Adrenal gland (tissue), 12 donors: Measurements from ENCODE around the gene EVA1C. TPM values are rescaled to one million over a fixed set of nuclear protein-coding genes. Genes with fewer than 3 reads are reported as not detected.

Source experiments
- DNase-seq, 7 donors: peaks; one replicate each; pipeline ENCODE4 v3.0.0-alpha.2; 2019 to 2020
- H3K27ac ChIP-seq, 5 donors: fragments of 200-600 bp; sonication (generic) in 4 of 5; 1 replicate in 3 of 5; 2 replicates in 2 of 5; pipeline versions ENCODE4 v1.5.1 to v1.8.0; 2016 to 2020; ENCODE audit warnings: mild to moderate bottlenecking in 1 of 5
- H3K27me3 ChIP-seq: fragments of 200-600 bp; 2 replicates; pipeline ENCODE4 v1.8.0; 2021
- H3K36me3 ChIP-seq, 2 donors: fragments of 200-600 bp; replicated peaks in 1 of 2; 1 replicate in 1 of 2; 2 replicates in 1 of 2; pipeline versions ENCODE4 v1.5.1 to v1.8.0; 2018 to 2022
- H3K4me1 ChIP-seq, 2 donors: fragments of 200-600 bp; replicated peaks in 1 of 2; 1 replicate in 1 of 2; 2 replicates in 1 of 2; pipeline versions ENCODE4 v1.5.1 to v1.8.0; 2018 to 2021
- H3K4me3 ChIP-seq, 4 donors: fragments of 200-600 bp; sonication (generic) in 3 of 4; one replicate each; pipeline ENCODE4 v1.5.1; 2016 to 2018
- H3K9me3 ChIP-seq, 3 donors: fragments of 200-600 bp; sonication (generic) in 1 of 3; replicated peaks in 1 of 3; 1 replicate in 2 of 3; 2 replicates in 1 of 3; pipeline versions ENCODE4 v1.5.1 to v1.8.0; 2016 to 2021
- POLR2A ChIP-seq, 2 donors: fragments of 450-650 bp; IDR thresholded peaks; one replicate each; pipeline ENCODE4 v1.6.1; 2017; ENCODE audit warnings: antibody characterized with exemption in 2 of 2, mild to moderate bottlenecking in 2 of 2, moderate library complexity in 1 of 2
- WGBS, 4 donors: extraction: QIAGEN DNeasy Blood & Tissue Kit in 2 of 4; methylation state at CpG; one replicate each; pipeline versions ENCODE4 v1.1.5 to v1.1.7; 2013 to 2017; 5-methylcytosine and 5-hydroxymethylcytosine counted together
- intact Hi-C, 2 donors: fragments of 100-400 bp; cut with DNase I; formaldehyde crosslinking; loops; one replicate each; pipeline versions ENCODE4 v1.14.1 to v1.15.0; 2022 to 2023
- polyA plus RNA-seq, 3 donors: library from polyadenylated mRNA; stranded (reverse); fragments of 200-250 nt in 2 of 3; fragments of 350-450 nt in 1 of 3; fragmentation: Illumina TruSeq in 1 of 3; extraction: RNeasy Lipid Tissue Mini Kit (QIAGEN cat#74804) in 1 of 3; gene quantifications; one replicate each; pipeline ENCODE4 v1.2.3, GENCODE V29; 2013 to 2014
- total RNA-seq, 9 donors: library from RNA; depleted of rRNA in 4 of 9; stranded (reverse); fragments of >200 nt in 4 of 9; fragments of 120-200 nt in 1 of 9; fragmentation: NEBNext Ultra II Directional in 1 of 9; extraction: Animal tissue kit (Norgen Biotek cat#: 25700) in 1 of 9; gene quantifications; one replicate each; pipeline versions ENCODE4 v1.1.0 to v1.2.4, GENCODE V29; 2013 to 2023
- TF ChIP-seq, protein P1 (sequence below), 6 experiments: fragments of 450-650 bp in 4 of 6; fragments of 200-600 bp in 2 of 6; sonication (generic) in 1 of 6; IDR thresholded peaks; 1 replicate in 5 of 6; 2 replicates in 1 of 6; pipeline versions ENCODE4 v1.5.1 to v1.8.0; 2016 to 2021; ENCODE audit warnings: antibody characterized with exemption in 6 of 6, mild to moderate bottlenecking in 2 of 6, moderate library complexity in 1 of 6
- donor health status: healthy with polysubstance abuse.
- donor health status: Bipolar disorder and iron deficiency.
- donor health status: DM: yes; HTN: yes; CAD: no.
- donor health status: DM: no; HTN: no; CAD: no.
- donor health status: DM: no; HTN: no; CAD: no.
- donor health status: DM: yes; HTN: yes; CAD: no.

The EVA1C gene
- total and polyA plus RNA-seq, 12 donors = 0.94 to 33.2 (median 12.1) TPM

DNA sequence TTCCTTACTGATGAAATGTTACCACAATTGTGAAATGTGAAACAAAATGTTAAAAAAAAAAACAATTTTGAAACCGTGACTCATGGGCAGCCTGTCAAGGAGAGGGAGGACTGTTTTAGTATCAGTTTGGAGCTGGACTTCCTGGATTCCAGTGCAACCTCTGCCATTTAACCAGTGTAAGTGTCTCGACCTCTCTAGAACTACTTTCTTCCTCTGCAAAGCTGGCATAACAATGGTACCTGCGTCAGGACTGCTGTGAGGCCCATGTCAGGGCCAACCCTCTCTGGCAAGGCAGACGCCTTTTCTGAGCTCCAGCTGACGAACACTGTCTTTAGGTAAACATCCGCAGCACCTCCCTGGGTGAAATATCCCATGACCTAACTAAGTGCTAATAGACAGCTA lies 40.6 kb upstream of the EVA1C start:
- Histone ChIP-seq H3K4me3 (peak overlapping the region in 1 of 4 donors; percentile 7), H3K36me3 (peaks cover 0 to 15% of the 10 kb centered on the region in 2 donors), H3K27ac (peak overlapping the region; percentile 36 to 87 (median 75)), H3K27me3 (no peaks in the 10 kb centered on the region), H3K4me1 (peaks cover 28 to 30% of the 10 kb centered on the region in 2 donors), H3K9me3 (no peaks in the 10 kb centered on the region)
- WGBS, 4 donors = 23 to 35% (median 28%) methylated on average over 4 to 6 of the region's 6 CpGs
- intact Hi-C loops = no loop called here
- DNase-seq = peak; percentile 38 to 75 (median 71)
- TF ChIP-seq, protein P1, sequence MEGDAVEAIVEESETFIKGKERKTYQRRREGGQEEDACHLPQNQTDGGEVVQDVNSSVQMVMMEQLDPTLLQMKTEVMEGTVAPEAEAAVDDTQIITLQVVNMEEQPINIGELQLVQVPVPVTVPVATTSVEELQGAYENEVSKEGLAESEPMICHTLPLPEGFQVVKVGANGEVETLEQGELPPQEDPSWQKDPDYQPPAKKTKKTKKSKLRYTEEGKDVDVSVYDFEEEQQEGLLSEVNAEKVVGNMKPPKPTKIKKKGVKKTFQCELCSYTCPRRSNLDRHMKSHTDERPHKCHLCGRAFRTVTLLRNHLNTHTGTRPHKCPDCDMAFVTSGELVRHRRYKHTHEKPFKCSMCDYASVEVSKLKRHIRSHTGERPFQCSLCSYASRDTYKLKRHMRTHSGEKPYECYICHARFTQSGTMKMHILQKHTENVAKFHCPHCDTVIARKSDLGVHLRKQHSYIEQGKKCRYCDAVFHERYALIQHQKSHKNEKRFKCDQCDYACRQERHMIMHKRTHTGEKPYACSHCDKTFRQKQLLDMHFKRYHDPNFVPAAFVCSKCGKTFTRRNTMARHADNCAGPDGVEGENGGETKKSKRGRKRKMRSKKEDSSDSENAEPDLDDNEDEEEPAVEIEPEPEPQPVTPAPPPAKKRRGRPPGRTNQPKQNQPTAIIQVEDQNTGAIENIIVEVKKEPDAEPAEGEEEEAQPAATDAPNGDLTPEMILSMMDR (IDR thresholded peaks at IDR 0.05) = no peak
- peak in 1 of 2 donors; percentile 47 for TF ChIP-seq POLR2A (IDR thresholded peaks at IDR 0.05)

DNA sequence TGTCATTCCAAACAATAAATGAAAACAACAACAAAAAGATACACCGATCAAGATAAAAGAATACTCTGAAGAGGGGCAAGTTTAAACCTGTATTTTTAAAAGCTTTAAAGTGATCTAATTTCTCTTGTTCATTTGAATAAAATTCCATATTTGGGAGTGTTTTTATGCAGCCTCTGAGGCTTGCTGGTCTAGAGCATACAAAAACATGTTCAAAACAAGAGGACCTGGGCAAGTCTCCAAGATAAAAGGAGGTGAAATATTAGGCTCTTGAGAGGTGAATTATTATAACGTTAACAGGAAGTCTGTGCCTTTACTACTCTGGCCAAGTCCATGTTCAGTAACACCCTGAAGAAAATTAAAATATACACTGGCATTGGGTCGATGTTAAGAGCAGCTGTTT lies 39.8 kb upstream of the EVA1C start:
- no peak overlapping the region for H3K4me3 ChIP-seq
- peaks cover 0 to 7% of the 10 kb centered on the region in 2 donors for H3K36me3 ChIP-seq
- H3K27ac ChIP-seq = peak overlapping the region in 4 of 5 donors; percentile 74 to 87 (median 77)
- WGBS, 4 donors = 41 to 50% (median 50%) methylated on average over 3 of the region's 3 CpGs
- no peaks in the 10 kb centered on the region for H3K9me3 ChIP-seq
- peaks cover 31 to 33% of the 10 kb centered on the region in 2 donors for H3K4me1 ChIP-seq
- no peak for TF ChIP-seq POLR2A (IDR thresholded peaks at IDR 0.05)
- TF ChIP-seq, protein P1 (IDR thresholded peaks at IDR 0.05) = no peak
- H3K27me3 ChIP-seq = no peaks in the 10 kb centered on the region
- intact Hi-C loops = no loop called here
- no peak for DNase-seq

DNA sequence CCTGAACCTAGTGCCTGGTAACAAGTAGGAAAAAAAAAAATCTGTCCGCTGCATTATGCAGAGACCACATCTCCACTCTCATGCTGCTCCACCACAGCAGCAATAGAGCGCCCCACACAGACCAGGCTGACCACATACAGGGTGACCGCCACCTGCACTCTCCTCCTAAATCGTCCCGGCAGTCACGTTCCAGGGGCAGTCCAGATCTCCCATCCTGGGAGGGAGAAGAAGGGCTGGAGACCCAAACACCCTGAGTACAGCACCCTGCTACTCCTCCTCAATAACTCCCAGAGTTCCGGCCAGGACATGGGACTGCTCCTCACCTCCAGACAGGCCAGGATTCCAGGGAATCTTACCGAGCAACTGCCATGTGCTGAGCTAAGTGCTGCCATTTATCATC lies 35.0 kb upstream of the EVA1C start:
- intact Hi-C loops = no loop called here
- WGBS, 4 donors = 90 to 98% (median 95%) methylated on average over 7 to 8 of the region's 8 CpGs
- DNase-seq = peak in 1 of 7 donors; percentile 29

DNA sequence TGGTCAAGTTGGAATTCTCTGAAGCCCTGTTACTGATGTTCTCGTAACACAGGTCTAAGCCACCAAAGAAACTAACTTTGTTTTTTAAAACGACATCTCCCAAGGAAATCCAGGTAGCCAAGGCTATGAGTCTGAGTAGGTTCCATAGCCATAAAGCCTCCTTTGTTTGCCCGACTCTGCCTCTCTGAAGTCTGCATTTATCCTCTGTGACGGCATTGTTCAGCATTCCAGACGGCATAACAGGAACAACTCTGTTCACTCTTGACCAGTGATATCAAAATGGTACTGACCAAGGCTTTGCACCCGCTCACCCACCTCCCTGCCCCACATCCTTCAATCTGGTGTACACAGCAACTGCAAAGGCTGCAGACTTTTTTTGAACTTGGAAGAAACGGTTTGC lies 34.5 kb upstream of the EVA1C start:
- peaks cover 11 to 13% of the 10 kb centered on the region in 2 donors for H3K4me1 ChIP-seq
- H3K36me3 ChIP-seq = peaks cover 0 to 19% of the 10 kb centered on the region in 2 donors
- no peak overlapping the region for H3K4me3 ChIP-seq
- H3K27me3 ChIP-seq = no peaks in the 10 kb centered on the region
- WGBS, 4 donors = 79 to 84% (median 81%) methylated on average over 7 of the region's 7 CpGs
- intact Hi-C loops = no loop called here
- TF ChIP-seq, protein P1 (IDR thresholded peaks at IDR 0.05) = no peak
- no peak for TF ChIP-seq POLR2A (IDR thresholded peaks at IDR 0.05)
- H3K27ac ChIP-seq = no peak overlapping the region
- peak in 1 of 7 donors; percentile 29 for DNase-seq
- no peaks in the 10 kb centered on the region for H3K9me3 ChIP-seq

More for the DNA sequence above, 35.0 kb upstream of the EVA1C start:
- Histone ChIP-seq H3K27ac (no peak overlapping the region), H3K4me3 (no peak overlapping the region), H3K27me3 (no peaks in the 10 kb centered on the region), H3K36me3 (peaks cover 0 to 15% of the 10 kb centered on the region in 2 donors), H3K9me3 (no peaks in the 10 kb centered on the region), H3K4me1 (peaks cover 14 to 16% of the 10 kb centered on the region in 2 donors)
- TF ChIP-seq, protein P1 (IDR thresholded peaks at IDR 0.05) = no peak
- no peak for TF ChIP-seq POLR2A (IDR thresholded peaks at IDR 0.05)
